HL-60/S4 treated with phorbol 12-myristate 13-acetate at 8.2 ng/mL for 4 days and 3 days (cell line): Measurements from ENCODE around the gene CD22.

Source experiments
- in situ Hi-C: fragments of 300-500 bp; cut with MboI; formaldehyde crosslinking; loops from 2 replicates; pipeline ENCODE4 v1.15.0; 2022; ENCODE audit warnings: low sequenced_read_pairs

Gene CD22

DNA sequence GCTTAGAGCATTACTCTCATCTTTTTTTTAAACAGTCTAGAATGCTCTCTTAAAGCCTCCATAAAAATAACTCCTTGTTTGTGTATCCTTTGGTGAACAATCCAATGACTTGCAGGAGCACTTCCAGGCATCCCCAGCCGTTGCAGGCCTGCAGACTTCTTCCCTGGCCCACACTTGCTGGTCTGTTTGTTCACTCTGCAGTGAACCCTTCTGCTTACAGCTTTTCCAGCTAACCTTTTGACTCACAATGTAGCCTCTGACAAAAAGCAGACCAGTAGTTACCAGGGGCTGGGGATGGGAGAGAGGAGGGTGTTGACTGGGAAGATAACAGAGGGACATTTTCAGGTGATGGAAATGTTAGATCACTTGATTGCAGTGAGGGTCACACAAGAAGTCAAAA, 51.0 kb downstream of the CD22 start:
- in situ Hi-C loops: no loop called here

DNA sequence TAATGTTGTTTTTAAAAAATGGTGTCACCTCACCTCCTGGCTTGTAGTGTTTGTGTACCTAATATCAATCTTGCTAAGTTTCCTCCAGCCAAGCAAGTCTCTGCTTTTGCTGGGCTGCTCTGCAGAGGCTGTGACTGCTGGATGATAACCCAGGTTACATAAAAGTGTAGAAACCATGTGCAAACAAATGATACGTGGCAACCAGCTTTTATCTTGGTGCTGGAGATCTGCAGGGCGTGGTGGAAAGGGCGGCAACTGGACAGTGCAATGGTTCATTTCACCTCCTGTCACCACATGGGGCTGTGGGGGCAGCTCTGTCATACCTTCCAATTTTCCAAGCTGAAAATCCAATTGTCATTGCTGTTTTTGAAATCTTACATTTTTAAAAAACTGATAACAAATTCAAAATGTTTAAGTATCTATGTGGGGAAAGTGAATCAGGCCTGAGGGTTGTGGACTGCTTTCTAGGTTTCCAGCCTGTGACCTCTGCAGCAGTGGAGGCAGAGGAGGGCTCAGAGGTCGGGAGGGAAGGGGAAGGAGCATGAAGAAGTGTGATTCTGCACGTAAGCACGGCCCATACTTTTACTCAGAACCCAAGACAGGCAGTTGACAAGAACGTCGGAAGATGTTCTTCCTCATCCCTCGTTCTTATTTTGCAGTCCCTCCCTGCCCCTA, 51.6 kb downstream of the CD22 start:
- in situ Hi-C loops: no loop called here

DNA sequence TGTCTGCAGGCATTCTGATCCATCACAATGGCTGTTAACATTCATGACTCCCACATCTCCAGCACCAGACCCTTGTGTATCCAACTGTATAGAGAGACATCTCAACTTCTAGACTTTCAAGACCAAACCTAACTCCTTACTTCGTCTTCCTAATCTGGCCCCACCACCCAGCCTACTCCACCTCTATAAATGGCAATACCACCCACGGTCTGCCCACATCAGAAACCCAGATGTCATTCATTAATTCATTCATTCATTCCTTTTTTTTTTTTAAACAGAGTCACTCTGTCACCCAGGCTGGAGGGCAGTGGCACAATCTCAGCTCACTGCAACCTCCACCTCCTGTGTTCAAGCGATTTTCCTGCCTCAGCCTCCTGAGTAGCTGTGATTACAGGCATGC, 52.3 kb downstream of the CD22 start:
- in situ Hi-C loops: no loop called here

DNA sequence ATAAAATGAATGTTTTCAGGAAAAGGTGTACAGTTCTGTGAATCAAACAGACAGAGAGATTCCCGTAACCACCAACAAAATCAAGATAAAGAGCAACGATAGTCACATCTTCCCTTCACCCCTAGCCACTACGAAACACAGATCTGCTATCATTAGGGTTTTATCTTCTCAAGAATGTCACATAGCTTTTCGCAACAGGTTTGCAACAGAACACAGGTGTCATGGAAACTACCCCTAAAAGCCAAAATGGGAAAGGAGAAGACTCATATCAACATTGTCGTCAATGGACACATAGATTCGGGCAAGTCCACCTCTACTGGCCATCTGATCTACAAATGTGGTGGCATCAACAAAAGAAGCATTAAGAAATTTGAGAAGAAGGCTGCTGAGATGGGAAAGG, 52.9 kb downstream of the CD22 start:
- in situ Hi-C loops: no loop called here

DNA sequence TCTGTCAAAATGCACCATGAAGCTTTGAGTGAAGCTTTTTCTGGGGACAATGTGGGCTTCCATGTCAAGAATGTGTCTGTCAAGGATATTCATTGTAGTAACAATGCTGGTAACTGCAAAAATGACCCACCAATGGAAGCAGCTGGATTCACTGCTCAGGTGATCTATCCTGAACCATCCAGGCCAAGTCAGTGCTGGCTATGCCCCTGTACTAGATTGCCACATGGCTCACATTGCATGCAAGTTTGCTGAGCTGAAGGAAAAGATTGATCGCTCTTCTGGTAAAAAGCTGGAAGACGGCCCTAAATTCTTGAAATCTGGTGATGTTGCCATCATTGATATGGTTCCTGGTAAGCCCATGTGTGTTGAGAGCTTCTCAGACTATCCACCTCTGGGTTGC, 54.5 kb downstream of the CD22 start:
- in situ Hi-C loops: no loop called here

DNA sequence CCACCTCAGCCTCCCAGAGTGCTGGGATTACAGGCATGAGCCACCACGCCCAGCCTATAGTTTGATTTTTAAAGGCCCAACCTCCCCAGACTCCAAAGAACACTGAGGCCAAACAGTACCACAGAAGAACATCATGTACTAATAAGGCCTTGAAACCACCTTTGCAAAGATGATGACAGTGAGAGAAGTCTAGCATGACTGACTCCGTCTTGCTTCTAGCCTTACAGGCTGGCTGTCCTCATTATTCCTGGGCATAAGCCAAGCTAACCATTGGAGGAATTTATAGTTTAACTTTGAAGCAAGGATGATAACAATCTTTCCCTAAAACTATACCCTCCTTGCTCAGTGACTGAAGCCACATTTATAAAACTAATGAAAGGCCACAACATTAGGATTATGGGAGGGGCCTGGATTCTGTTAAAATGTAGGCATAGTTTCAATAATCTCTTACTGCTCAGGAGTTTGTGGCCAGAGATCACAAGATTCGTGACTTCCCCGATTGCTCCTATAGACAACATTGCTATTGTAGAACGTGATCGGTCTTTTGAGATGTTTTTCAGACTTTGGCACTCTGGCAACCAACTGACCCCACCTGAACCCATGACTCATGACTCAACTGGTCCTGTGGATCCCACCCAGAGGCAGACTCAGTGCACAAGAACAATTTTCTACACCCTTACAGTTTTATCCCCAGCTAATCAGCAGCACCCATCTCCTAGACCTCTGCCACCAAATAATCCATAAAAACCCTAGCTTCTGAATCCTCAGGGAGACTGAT, 59.5 kb downstream of the CD22 start:
- in situ Hi-C loops: no loop called here

DNA sequence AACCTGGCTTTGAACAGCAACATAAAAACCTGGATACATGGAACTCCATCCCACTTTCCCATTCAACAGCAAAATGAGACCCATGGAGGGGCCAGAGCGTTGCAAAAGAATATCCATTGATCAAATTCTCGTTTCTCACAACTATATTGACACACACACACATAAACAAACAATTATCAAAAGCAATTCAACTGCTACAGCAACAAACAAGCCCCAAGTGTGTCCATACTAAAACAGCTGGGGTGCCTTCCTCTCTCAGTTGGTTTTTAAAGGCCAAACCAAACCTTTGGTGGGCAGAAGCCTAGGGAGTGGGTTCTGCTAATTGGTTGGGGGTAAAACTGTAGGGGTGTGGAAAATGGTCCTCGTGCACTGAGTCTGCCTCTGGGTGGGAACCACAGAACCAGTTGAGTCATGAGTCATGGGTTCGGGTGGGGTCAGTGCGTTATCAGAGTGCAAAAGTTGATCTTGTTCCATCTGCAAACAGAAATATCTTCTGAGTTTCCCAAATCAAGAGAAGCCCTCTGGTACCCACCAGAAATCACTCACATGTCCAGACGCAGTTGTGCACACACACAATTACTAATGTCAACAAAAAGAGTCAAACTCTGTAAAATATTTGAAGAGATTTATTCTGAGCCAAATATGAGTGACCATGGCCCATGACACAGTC, 60.3 kb downstream of the CD22 start:
- in situ Hi-C loops: no loop called here

DNA sequence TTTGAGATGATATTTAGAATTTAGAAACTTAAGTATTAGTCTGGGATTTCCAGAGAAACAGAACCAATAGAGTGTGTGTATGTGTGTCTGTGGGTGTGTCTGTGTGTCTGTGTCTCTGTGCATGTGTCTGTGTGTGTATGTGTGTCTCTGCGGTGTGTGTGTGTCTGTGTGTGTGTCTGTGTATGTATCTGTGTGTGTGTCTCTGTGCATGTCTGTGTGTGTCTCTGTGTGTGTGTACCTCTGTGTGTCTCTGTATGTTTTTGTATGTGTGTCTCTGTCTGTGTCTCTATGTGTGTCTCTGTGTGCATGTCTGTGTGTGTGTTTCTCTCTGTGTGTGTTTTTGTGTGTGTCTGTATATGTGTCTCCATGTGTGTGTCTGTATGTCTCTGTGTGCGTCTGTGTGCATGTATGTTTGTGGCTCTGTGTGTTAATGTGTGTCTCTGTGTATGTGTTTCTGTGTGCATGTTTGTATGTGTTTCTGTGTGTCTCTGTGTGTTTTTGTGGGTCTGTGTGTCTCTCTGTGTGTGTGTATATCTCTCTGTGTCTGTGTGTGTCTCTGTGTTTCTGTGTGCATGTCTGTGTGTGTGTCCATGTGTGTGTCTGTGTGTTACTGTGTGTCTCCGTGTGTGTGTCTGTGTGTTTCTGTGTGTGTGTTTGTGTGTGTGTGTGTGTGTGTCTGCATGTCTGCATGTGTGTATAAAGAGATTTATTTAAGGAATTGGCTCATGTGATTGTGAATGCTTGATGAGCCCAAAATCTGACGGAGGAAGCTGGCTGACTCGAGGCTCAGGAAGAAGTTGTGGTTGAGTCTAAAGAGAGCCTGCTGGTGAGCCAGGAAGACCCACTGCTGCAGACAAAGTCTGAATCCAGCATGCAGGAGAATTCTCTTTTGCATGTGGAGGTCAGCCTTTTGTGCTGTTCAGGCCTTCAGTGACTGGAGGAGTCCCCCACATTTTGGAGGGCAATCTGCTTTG, 64.0 kb downstream of the CD22 start:
- in situ Hi-C loops: no loop called here

DNA sequence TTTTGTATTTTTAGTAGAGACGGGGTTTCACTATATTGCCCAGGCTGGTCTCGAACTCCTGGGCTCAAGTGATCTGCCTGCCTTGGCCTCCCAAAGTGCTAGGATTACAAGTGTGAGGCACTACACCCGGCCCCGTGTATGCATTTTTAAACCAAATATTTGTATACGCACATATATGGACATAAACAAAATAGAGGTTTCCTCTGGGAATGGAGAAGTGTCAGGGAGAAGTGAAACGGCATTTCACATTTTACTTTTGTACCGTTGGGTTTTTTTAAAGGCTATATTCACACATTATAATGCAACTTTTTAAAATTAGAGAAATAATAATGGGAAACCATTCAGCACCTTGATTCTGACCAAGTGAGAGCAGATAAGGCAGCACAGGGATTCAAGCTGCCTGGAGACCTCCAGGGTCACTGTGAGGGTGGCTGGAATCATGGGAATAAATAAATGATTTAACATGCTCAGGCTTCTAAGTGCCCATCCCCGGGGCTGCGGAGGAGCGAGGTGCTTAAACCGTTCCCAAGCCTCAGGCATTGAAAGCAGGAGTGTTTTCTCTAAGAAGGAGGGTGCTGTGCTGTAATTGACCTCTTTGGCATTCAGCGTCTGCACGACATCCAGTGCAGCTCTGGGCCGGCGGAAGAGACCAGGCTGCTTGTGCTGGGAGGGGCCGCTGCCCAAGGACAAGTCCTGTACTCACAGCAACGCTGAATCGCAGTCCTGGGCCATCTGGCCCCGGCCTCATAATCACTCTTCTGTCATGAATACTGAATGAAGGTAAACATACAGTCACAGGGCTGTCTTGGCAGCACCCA, 66.6 kb downstream of the CD22 start:
- in situ Hi-C loops: no loop called here

DNA sequence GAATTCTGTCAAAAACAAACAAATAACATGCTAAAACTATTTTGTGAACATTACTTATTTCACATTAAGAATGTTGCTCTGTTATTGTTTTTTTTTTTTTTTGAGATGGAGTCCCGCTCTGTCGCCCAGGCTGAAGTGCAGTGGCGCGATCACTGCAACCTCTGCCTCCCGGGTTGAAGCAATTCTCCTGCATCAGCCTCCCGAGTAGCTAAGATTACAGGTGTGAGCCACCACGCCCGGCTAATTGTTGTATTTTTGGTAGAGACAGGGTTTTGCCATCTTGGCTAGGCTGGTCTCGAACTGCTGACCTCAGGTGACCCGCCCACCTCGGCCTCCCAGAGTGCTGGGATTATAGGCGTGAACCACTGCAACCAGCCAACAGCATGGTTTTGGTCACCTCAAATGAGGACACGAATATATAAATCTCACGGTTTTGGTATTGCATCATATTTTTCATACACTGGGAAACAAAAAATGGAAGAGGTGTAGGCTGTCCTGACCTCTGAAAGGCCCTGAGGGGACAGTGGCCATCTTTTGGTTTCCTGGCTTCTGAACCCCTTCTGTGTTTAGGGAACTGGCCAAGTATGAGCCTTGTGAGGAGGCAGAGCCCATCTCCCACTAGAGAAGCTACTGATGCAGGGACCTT, 67.4 kb downstream of the CD22 start:
- in situ Hi-C loops: no loop called here
